HG02763 (cell line): ENCODE data around the gene GPSM1.

Experiments
- ATAC-seq: cut with Tn5 transposase; IDR thresholded peaks from one replicate; pipeline ENCODE4 v1.9.1; 2021; ENCODE audit warnings: mild to moderate bottlenecking, moderate library complexity; ENCODE audit not compliant: unreplicated experiment

Gene GPSM1

DNA sequence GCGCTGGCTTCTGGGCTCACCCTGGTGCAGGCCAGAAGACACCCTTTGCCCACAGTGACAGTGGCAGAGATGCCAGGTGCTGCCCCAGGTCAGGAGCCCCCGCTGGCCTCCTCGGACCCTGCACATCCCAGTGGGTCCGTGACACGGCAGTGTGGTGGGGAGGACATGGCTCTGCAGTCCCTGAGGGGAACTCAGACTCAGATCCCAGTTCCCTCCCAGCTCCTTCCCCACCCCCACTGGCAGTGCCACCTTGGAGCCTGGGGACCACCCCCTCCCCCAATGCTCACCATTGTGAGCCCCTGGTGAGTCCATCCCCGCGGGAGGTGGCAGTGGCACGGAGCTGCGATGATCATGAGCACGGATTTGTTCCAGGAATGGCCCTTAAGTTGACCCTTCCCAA is 22.9 kb upstream of the GPSM1 start:
- ATAC-seq = no peak

DNA sequence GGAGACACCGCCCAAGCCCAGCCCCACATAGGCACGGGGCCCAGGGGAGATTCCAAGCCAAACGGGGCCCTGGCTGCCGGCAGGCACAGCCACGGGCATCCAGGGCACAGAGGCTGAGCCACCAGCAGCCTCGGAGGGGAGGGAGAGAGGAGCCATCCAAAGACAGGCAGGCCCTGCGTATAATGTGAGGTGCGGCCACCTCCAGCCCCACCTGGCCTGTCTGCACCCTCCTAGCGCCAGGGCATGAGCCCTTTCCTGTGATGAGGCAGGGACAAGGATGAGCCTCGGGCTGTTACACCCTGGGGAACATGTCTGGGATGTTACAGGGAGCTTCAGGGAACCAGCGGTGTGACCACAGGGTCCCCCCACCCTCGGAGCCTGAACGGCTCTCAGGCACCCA is 22.4 kb upstream of the GPSM1 start:
- ATAC-seq = no peak

DNA sequence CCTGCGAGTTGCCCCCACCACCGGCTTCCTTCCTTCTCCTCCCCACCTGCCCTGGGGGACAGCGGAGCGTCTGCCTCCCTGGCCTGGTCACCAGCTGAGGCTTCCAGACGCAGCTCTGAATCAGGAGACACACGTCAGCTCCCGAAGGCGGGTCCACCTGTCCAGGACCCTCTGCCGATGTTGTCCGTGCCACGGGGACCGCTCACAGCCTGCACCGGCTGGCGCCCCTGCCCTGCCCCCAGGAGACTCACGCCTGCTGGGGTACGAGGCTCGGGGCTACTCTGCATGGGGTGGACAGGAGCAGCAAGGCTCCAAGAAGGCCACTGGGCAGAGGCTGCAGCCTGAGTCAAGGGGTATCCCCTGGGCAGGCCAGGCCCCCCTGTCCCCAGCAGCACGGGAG is 21.5 kb upstream of the GPSM1 start:
- no peak for ATAC-seq

DNA sequence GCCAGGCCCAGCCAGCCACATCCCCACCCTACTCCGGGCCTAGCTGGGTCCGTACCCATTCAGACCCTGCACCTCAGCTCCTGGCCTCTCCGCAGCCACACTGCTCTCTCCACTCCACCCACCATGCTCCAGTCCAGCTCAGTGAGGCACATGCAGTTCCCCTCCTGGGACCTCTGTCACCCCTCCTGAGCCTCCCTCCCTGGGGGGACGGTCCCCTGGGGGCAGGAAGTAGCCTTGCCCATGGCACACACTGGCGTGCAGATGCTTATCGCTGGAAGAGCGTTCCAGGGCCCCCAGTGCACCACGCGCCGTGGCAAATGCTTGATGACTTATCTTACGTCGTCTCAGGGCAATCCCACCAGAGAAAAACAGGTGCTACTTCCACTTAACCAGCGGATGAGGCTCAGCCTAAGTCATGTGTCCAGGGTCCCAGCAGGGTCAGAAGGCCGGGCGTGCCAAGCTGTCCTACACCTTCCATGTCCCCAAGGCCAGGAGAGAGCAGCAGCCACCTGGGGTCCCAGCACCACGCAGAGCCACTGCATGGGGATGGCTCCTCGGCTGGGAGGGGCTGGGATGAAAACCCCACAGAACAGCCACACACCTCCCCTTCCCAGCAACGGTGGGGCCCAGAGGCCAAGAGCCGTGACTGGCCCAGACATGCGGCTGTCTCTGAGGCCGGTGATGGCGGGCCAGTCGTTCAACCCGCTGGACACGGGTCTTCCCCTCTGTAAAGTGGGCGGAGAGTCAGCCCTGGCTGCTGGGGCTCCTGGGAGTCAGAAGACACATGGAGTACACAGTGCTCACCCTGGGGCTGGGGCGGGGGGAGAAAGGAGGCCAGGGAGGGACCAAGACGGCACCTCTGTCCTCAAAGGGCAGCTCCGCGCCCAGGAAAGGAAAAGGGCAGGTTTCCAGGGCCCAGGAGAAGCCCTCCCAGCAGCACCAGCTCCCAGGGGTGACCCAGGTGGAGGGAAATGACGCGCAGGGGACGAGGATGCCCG is 20.8 kb upstream of the GPSM1 start:
- ATAC-seq = no peak

DNA sequence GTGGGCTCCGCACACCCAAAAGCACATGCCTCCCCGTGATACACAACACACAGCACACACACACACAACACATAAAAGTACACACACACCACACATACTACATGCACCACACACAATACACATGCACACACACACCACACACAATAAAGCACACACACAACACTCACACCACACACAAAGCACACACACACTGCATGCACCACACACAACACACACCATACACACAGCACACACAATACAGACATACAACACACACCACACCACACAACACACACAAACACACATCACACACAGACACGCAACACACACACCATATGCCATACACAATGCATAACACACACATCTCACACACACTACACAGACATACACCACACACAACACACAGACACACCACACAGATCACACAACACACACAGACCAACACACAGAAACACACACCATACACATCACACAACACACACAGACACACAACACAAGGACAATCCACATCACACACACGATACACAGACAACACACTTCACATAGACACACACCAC is 20.1 kb upstream of the GPSM1 start:
- no peak for ATAC-seq

DNA sequence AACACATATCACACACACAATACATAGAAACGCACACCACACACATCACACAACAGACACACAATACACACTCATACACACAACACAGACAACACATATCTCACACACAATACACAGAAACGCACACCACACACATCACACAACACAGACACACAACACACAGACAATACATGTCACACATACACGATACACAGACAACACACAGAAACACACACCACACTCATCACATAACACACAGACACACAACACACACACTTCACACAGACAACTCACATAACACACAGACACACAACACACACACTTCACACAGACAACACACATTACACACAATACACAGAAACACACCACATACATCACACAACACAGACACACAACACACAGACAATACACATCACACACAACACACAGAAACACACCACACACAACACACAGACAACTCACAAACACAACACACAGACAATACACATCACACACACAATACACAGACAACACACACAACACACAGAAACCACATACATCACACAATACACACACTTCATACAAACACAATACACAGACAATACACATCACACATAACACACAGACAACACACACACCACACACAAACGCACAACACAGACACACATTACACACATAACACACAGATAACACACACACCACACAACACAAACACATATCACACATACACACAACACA is 19.2 kb upstream of the GPSM1 start:
- ATAC-seq = no peak

DNA sequence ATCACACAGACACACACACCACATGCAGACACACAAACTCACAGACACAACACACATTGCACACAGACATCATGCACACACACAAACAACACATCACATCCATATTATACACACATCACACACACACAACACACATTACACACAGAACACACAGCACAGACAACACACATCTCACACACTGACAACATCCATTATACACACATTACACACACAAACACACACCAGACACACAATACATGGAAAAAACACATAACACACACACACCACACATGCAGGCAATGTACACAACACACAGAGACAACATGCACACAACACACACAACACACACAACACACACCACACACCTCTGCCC is 18.7 kb upstream of the GPSM1 start:
- no peak for ATAC-seq

DNA sequence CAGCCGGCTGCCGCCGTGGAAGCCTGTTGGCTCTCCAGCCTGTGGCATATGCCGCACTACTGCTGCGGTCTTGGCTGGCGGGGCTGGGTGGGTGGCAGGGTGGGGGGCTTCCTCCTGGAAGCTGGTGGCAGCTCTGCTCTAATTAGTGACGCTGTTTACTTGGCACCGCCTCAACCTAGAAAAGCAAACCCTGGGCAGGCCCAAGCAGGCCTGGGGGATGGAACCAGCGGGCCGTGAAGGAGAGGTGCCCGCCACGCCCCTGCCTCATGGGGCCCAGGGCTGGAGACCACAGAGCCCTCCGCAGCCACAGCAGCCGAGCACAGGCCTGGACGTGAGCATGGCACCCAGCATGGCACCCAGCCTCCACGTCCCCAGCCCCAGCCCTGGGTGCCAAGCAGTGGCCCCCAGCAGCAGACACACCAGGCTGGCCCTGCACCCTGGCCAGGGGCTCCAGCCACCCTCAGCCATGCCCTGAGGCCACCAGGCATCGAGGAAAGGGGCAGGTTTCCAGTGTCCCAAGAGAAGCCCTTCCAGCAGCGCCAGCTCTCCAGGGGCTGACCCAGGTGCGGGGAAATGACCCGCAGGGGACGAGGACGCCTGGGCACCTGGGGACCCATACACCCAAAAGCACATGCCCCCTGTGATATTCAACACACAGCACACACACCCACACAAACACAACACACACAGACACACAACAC is 18.1 kb upstream of the GPSM1 start:
- ATAC-seq = no peak

DNA sequence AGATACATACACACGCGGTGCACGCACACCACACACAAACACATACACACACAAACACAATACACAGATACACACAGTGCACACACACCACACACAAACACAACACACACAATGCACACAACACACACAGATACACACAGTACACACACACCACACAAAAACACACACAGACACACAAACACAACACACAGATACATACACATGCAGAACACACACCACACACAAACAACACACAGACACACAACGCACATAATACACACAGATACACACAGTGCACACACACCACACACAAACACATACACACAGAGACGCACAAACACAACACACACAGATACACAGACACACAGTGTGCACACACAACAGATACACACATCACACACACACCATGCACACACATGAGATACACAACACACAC is 17.5 kb upstream of the GPSM1 start:
- no peak for ATAC-seq

DNA sequence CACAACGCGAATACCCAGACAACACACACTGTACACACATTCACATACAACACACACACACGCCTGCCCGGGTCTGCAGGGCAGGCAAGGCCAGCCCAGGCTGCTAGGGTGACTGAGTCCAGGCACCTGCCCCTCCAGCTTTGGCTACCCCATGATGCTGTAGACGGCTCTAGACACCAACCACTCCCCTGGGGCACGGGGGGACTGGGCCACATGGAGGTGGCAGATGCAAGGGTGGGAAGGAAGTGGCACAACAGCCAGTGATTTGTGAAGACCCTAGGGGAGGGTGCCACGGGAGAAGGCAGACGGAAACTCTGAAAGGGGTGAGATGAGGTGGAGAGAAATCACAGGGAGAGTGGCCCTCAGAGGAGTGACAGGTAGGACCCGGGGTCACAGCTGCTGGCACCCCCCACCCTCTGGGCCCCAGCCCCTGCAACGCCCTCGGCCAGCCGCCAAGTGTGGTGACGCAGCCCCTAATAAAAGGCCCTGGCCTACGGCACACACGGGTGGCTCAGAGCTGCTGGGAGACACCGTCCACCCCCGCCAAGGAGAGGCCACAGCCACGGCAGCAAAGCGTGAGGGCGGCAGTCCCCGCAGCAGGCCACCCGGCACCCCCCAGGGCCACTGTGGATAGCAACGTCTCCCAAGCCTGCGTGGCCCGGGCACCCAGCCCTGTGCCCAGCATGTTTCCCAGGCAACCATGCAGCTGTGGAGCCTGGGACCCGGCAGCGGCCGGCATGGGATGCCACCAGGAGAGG is 16.9 kb upstream of the GPSM1 start:
- ATAC-seq = no peak

DNA sequence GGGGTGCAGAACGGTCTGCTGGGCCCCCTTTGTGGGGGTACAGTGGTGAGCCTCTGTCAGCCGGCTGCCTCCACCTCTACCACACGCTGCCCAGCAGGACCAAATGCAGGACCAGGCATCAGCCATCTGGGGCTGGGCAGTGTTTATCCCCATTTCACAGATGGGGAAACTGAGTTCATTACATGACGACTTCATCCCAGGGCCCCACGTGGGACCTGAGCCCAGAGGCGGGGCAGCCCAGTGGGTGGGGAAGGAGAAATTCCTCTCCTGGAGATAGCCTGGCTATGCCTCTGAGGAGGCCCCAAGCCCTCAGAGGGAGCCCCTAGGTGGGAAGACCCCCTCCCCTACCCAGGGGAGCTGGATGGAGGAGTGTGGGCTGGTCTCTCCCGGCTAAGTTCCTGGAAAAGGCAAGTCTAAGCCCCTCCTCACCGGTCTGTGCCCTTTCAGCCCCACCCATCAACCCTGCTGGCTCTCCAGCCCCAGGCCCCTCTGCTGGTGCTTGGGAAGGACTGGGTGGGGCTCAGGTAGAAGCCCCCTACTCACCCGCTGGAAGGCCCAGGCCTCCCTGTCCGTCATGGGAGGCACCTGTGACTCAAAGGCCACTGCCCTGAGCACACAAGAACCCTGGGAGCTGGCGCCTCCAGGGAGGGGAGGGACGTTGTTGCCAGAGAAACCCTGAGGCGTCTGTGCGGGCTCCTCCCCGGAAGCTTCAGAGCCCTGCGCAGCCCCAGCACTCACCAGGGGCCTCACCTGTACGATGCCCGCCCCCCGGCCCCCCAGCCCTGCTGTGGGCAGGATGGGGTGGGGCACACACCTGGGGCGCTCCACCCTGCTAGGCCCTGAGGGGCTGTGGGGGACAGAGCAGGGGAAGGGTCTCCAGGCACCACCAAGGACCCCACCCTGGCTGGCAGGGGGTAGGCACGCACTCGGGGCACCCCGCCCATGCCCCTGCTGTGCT is 16.0 kb upstream of the GPSM1 start:
- ATAC-seq = no peak

DNA sequence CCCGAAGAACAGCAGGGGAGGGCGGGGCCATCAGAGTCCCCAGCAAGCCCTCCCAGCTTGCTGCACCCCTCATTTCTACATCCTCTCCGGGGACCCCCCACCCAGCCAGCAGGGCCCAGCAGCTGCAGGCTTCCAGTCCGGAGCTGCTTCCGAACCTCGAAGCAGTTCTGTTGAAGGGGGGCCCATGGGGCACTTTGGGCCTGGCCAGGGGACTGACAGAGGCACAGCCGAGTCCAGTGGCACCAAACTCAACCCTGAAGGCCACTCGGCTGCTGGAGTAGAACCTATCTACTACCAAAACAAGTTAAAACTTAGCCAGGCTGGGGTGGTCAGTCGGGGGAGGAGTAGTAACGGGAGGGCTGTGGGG is 15.3 kb upstream of the GPSM1 start:
- ATAC-seq = no peak

DNA sequence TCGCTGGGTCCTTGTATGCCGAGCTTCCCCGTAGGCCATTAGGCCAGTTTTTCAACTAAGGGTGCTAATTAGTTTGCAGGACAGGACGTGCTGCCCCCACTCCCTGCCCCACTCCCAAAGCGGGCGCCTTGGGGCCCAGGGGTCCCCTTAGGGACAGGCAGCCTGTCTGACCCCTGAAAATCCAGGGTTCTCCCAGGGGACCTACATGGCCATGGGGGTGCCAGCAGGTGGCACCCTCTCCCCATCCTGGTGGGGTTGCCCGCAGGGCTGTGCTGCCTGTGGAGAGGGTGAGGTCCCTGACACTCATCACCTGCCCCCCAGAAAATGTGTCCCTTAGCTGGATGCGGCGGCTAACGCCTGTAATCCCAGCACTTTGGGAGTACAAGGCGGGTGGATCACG is 14.9 kb upstream of the GPSM1 start:
- ATAC-seq = no peak

DNA sequence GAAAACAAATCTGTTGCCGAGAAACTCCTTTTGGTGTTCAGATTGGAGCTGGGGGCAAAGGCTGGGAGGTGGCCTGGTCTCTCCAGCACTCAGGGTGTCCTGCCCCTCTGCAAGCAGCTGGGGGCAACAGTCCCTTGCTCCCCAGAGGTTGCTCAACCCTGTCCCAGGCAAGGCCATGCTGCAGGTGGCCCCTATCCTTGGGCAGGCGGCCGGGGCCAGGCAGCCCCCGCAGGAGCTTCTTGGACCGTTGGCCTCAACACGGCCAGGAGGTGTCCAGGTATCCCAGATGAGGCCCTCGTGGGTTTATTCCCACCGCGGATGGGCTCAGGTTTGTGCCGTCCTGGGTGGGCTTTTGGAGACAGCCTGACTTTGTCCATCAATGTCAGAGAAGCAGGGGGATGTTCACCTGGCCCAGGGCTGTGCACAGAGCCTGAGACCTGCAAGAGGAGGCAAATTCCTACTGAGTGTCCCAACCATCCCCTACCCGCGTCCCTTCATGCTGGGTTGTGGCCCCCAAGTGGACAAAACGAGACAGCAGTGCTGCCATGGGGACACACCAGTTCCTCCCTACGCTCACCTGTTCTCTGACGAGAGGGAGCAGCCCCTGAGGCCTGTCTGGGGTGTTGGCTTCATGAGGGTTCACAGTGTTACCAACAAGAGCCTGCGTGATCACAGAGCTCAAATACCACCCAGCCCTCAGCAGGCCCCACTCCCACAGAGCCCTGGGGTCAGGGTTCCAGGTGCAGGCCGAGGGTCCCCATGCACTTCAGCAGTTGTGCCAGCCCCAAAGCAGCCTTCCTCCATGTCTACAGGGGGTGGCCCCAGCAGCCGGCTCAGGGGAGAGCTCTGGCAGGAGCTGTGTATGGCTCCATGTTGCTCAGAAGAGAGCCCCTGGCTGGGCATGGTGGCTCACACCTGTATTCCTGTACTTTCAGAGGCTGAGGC is 14.0 kb upstream of the GPSM1 start:
- ATAC-seq = no peak

DNA sequence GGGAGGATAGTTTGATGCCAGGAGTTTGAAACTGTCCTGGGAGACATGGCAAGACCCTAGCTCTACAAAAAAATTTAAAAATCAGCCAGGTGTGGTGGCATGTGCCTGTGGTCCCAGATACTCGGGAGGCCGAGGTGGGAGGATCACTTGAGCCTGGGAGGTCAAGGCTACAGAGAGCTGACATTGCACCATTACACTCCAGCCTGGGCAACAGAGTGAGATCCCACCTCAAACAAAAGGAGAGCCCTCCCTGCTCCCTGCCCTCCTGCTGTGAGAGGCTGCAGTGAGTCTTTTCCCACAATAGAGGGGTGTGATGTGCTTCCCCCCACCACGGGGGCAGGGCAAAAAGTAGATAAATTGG is 13.3 kb upstream of the GPSM1 start:
- ATAC-seq = no peak

DNA sequence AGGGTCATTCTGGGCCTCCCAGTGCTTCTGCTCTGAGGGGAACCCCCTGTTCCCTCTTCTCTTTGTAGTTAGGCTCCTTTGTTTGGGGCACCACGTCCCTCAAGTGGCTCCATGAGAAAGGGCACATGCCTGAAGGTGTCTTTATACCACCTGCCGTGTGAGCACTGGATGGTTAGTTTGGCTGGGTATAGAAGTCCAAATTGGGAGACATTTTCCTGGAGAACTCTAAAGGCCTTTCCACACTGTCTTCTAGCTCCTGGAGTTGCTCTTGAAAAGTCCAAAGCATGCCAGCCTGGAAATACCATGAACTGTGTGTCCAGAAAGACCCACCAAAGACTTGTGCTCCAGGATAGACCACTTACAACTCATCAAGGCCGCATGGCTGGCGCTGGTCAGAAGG is 12.4 kb upstream of the GPSM1 start:
- no peak for ATAC-seq

DNA sequence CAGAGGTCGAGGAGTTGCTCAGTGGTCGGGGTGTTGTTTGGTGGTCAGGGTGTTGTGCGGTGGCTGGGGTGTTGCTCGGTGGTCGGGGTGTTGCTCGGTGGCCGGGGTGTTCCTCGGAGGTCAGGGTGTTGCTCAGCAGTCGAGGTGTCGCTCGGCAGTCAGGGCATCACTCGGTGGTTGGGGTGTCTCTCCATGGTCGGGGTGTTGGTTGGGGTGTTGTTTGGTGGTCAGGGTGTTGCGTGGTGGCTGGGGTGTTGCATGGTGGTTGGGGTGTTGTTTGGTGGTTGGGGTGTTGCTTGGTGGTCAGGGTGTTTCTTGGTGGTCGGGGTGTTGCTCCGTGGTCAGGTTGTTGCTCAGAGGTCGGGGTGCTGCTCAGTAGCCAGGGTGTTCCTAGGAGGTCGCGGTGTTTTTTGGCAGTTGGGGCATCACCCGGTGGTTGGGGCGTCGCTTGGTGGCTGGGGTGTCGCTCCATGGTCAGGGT is 11.0 kb upstream of the GPSM1 start:
- no peak for ATAC-seq

DNA sequence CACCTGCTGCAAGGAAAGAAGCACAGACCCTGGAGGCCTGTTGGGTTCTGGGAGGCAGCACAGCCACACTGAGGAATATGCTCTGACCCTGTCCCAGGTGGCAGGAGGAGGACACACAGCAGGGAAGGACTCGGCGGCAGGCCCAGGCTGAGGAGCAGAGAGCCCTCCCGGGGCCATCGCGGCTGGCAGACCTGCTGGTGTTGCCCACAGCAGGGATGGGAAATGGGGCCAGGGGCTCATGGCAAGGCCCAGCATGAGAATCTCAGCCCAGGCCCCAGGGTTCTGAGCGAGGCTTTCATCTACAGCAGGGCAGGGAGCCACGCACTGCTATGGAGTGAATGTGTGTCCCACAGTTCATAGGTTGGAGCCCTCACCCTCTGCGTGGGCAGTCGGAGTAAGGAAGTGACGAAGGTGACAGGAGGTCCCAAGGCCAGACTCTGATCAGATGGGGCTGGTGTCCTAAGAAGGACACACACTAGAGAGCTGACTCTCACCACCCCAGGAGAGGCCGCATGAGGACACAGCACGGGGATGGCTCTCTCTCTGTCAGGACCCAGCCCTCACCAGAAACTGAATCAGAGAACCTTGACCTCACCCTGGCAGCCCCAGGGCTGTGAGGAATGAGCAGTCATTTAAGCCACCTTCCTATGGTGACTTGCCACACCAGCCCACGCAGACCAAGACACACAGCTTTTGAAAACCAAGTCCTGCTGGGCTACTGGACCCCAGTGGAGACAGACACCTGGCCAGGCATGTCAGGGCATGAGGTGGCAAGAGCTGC is 10.3 kb upstream of the GPSM1 start:
- ATAC-seq = no peak
